GM23338 (cell line): ENCODE data around the gene GDF7. TPM values are rescaled to one million over a fixed set of nuclear protein-coding genes. Genes with fewer than 3 reads are reported as not detected.

Experiments used
- ATAC-seq: fragments of 200-7000 bp; cut with Tn5 transposase; 3 replicates; pipeline ENCODE4 v1.9.1; 2020
- DNase-seq: peaks from one replicate; pipeline ENCODE4 v3.0.0-alpha.2; 2015; ENCODE audit warnings: low spot score
- H2AFZ ChIP-seq: fragments of 200-600 bp; sonication (generic); 2 replicates; pipeline ENCODE4 v1.8.0; 2016; ENCODE audit warnings: antibody characterized with exemption, mild to moderate bottlenecking, moderate library complexity
- H3F3A ChIP-seq: fragments of 200-600 bp; sonication (generic); replicated peaks from 2 replicates; pipeline ENCODE4 v1.8.0; 2017; ENCODE audit warnings: antibody characterized with exemption, mixed run types, low read depth
- H3K27ac ChIP-seq: fragments of 200-600 bp; sonication (generic); 2 replicates; pipeline ENCODE4 v1.6.1; 2016; ENCODE audit warnings: low read depth
- H3K27me3 ChIP-seq: fragments of 200-600 bp; sonication (generic); 2 replicates; pipeline ENCODE4 v1.8.0; 2016; ENCODE audit warnings: mild to moderate bottlenecking, mixed run types, moderate library complexity; ENCODE audit not compliant: insufficient read depth
- H3K36me3 ChIP-seq: fragments of 200-600 bp; sonication (generic); 2 replicates; pipeline ENCODE4 v1.8.0; 2016; ENCODE audit warnings: mild to moderate bottlenecking; ENCODE audit not compliant: insufficient read depth
- H3K4me1 ChIP-seq: fragments of 200-600 bp; sonication (generic); 2 replicates; pipeline ENCODE4 v1.8.0; 2016; ENCODE audit warnings: mild to moderate bottlenecking, moderate library complexity; ENCODE audit not compliant: insufficient read depth
- H3K4me2 ChIP-seq: fragments of 200-600 bp; sonication (generic); 2 replicates; pipeline ENCODE4 v1.7.1; 2017; ENCODE audit warnings: mixed run types
- H3K4me3 ChIP-seq: fragments of 200-600 bp; sonication (generic); 2 replicates; pipeline ENCODE4 v1.6.1; 2016; ENCODE audit warnings: mixed run types
- H3K79me2 ChIP-seq: fragments of 200-600 bp; sonication (generic); replicated peaks from 2 replicates; pipeline ENCODE4 v1.8.0; 2017; ENCODE audit warnings: mild to moderate bottlenecking; ENCODE audit not compliant: insufficient read depth
- H3K9me2 ChIP-seq: fragments of 200-600 bp; sonication (generic); 2 replicates; pipeline ENCODE4 v1.8.0; 2017; ENCODE audit not compliant: insufficient read depth
- H4K20me1 ChIP-seq: fragments of 200-600 bp; sonication (generic); replicated peaks from 2 replicates; pipeline ENCODE4 v1.8.0; 2017; ENCODE audit warnings: mild to moderate bottlenecking; ENCODE audit not compliant: insufficient read depth
- H3K27ac Mint-ChIP-seq: 2 replicates; pipeline ENCODE4 v1.8.0; 2020; ENCODE audit warnings: inconsistent platforms, mild to moderate bottlenecking, moderate library complexity, mixed read lengths
- H3K27me3 Mint-ChIP-seq: 3 replicates; pipeline ENCODE4 v1.8.0; 2022; ENCODE audit warnings: low read depth, mild to moderate bottlenecking, moderate library complexity, mixed read lengths, inconsistent platforms; ENCODE audit not compliant: insufficient read depth, poor library complexity
- H3K36me3 Mint-ChIP-seq: 3 replicates; pipeline ENCODE4 v1.8.0; 2021; ENCODE audit warnings: low read depth, mild to moderate bottlenecking, inconsistent platforms, moderate library complexity, mixed read lengths
- H3K4me1 Mint-ChIP-seq: 3 replicates; pipeline ENCODE4 v1.8.0; 2020; ENCODE audit warnings: mild to moderate bottlenecking, inconsistent platforms, mixed read lengths
- H3K4me3 Mint-ChIP-seq: 3 replicates; pipeline ENCODE4 v1.8.0; 2021; ENCODE audit warnings: moderate library complexity, mild to moderate bottlenecking, inconsistent platforms, mixed read lengths
- H3K9me3 Mint-ChIP-seq: 3 replicates; pipeline ENCODE4 v1.8.0; 2020; ENCODE audit warnings: moderate library complexity, mild to moderate bottlenecking, inconsistent platforms, mixed read lengths
- ETS1 ChIP-seq: IDR thresholded peaks from 2 replicates; pipeline ENCODE4 v1.6.1; 2016; ENCODE audit warnings: antibody characterized with exemption
- EZH2 ChIP-seq: fragments of 200-600 bp; sonication (generic); IDR thresholded peaks from one replicate; pipeline ENCODE4 v1.8.0; 2017; ENCODE audit warnings: antibody characterized with exemption, mild to moderate bottlenecking, low read depth; ENCODE audit not compliant: unreplicated experiment
- JUNB ChIP-seq: IDR thresholded peaks from one replicate; pipeline ENCODE4 v1.6.1; 2016; ENCODE audit warnings: antibody characterized with exemption; ENCODE audit not compliant: unreplicated experiment
- NANOG ChIP-seq: IDR thresholded peaks from 2 replicates; pipeline ENCODE4 v1.6.1; 2016; ENCODE audit warnings: antibody characterized with exemption, borderline replicate concordance
- POLR2AphosphoS5 ChIP-seq: IDR thresholded peaks from 2 replicates; pipeline ENCODE4 v1.6.1; 2016; ENCODE audit warnings: antibody characterized with exemption, low read depth
- REST ChIP-seq: IDR thresholded peaks from one replicate; pipeline ENCODE4 v1.6.1; 2018; ENCODE audit warnings: antibody characterized with exemption; ENCODE audit not compliant: unreplicated experiment
- STAT1 ChIP-seq: IDR thresholded peaks from one replicate; pipeline ENCODE4 v1.6.1; 2016; ENCODE audit warnings: antibody characterized with exemption; ENCODE audit not compliant: unreplicated experiment
- ZNF114 ChIP-seq: fragments of 250-450 bp; sonication (Bioruptor Pico); IDR thresholded peaks from 2 replicates; pipeline ENCODE4 v1.5.0; 2020; ENCODE audit warnings: mild to moderate bottlenecking, moderate library complexity
- ZNF331 ChIP-seq: fragments of 250-450 bp; sonication (Bioruptor Pico); IDR thresholded peaks from 2 replicates; pipeline ENCODE4 v1.5.0; 2020; ENCODE audit warnings: low read depth, mild to moderate bottlenecking, moderate library complexity
- polyA plus RNA-seq: library from polyadenylated mRNA; unstranded; fragments of >200 nt; fragmentation: Nextera tagmentation; extraction: Ambion mirVana; gene quantifications from 2 replicates; pipeline ENCODE4 v1.2.1, GENCODE V29; 2016
- total RNA-seq: library from RNA; depleted of rRNA; stranded (reverse); fragments of >200 nt; shearing (Covaris generic); gene quantifications from 2 replicates; pipeline ENCODE4 v1.2.3, GENCODE V29; 2014
- TF ChIP-seq, protein P1 (sequence below): fragments of 250-450 bp; sonication (Bioruptor Pico); IDR thresholded peaks from 2 replicates; pipeline ENCODE4 v1.5.0; 2020; ENCODE audit warnings: mild to moderate bottlenecking, moderate library complexity

Gene GDF7
- total and polyA plus RNA-seq, 2 experiments from 2014 or later, result 0.19 to 0.52 TPM

- ATAC-seq, result no peak
- DNase-seq, result no peak
- peaks cover 9% of the 10 kb centered on the region for H3K27me3 Mint-ChIP-seq
- no peaks in the 10 kb centered on the region; the same call in 2 of the 3 replicates for H3K9me3 Mint-ChIP-seq
- Histone ChIP-seq H2AFZ (peak overlapping the region; percentile 100), H3F3A (no peaks in the 10 kb centered on the region), H3K4me2 (peak overlapping the region; percentile 94), H3K36me3 (no peaks in the 10 kb centered on the region), H3K79me2 (no peaks in the 10 kb centered on the region), H3K27ac (no peak overlapping the region), H3K4me3 (peak overlapping the region; percentile 81), H4K20me1 (no peaks in the 10 kb centered on the region), H3K4me1 (peaks cover 18% of the 10 kb centered on the region), H3K9me2 (no peaks in the 10 kb centered on the region), H3K27me3 (peaks cover 10% of the 10 kb centered on the region; the same call in 1 of the 2 replicates)
- no peak overlapping the region for H3K27ac Mint-ChIP-seq
- peak overlapping the region; percentile 83 for H3K4me3 Mint-ChIP-seq
- peaks cover 29% of the 10 kb centered on the region for H3K4me1 Mint-ChIP-seq
- no peak for TF ChIP-seq NANOG
- no peak for TF ChIP-seq POLR2AphosphoS5
- TF ChIP-seq ZNF331 (CRISPR knock-in tag), result no peak
- no peaks in the 10 kb centered on the region; the same call in 2 of the 3 replicates for H3K36me3 Mint-ChIP-seq
Measured at GRCh38 chr2:20651731-20652099, 15.2 kb upstream of the GDF7 start.

GRCh38 chr2:20652141-20652540 lies 14.8 kb upstream of the GDF7 start:
- Mint-ChIP-seq H3K9me3 (no peaks in the 10 kb centered on the region; the same call in 2 of the 3 replicates), H3K27me3 (peaks cover 9% of the 10 kb centered on the region), H3K4me3 (peak overlapping the region; percentile 83), H3K36me3 (no peaks in the 10 kb centered on the region; the same call in 2 of the 3 replicates), H3K4me1 (peaks cover 30% of the 10 kb centered on the region), H3K27ac (no peak overlapping the region)
- Histone ChIP-seq H3F3A (no peaks in the 10 kb centered on the region), H4K20me1 (no peaks in the 10 kb centered on the region), H3K4me3 (no peak overlapping the region), H3K4me2 (no peak overlapping the region), H3K9me2 (no peaks in the 10 kb centered on the region), H3K27ac (no peak overlapping the region), H3K4me1 (peaks cover 21% of the 10 kb centered on the region), H2AFZ (peak overlapping the region; percentile 100; the same call in 1 of the 2 replicates), H3K27me3 (peaks cover 10% of the 10 kb centered on the region; the same call in 1 of the 2 replicates), H3K79me2 (no peaks in the 10 kb centered on the region), H3K36me3 (no peaks in the 10 kb centered on the region)
- DNase-seq (no peak), ATAC-seq (no peak)
- TF ChIP-seq ETS1 (no peak), REST (no peak), STAT1 (no peak), EZH2 (no peak), JUNB (no peak), ZNF114 (CRISPR knock-in tag) (no peak)
- TF ChIP-seq, protein P1, sequence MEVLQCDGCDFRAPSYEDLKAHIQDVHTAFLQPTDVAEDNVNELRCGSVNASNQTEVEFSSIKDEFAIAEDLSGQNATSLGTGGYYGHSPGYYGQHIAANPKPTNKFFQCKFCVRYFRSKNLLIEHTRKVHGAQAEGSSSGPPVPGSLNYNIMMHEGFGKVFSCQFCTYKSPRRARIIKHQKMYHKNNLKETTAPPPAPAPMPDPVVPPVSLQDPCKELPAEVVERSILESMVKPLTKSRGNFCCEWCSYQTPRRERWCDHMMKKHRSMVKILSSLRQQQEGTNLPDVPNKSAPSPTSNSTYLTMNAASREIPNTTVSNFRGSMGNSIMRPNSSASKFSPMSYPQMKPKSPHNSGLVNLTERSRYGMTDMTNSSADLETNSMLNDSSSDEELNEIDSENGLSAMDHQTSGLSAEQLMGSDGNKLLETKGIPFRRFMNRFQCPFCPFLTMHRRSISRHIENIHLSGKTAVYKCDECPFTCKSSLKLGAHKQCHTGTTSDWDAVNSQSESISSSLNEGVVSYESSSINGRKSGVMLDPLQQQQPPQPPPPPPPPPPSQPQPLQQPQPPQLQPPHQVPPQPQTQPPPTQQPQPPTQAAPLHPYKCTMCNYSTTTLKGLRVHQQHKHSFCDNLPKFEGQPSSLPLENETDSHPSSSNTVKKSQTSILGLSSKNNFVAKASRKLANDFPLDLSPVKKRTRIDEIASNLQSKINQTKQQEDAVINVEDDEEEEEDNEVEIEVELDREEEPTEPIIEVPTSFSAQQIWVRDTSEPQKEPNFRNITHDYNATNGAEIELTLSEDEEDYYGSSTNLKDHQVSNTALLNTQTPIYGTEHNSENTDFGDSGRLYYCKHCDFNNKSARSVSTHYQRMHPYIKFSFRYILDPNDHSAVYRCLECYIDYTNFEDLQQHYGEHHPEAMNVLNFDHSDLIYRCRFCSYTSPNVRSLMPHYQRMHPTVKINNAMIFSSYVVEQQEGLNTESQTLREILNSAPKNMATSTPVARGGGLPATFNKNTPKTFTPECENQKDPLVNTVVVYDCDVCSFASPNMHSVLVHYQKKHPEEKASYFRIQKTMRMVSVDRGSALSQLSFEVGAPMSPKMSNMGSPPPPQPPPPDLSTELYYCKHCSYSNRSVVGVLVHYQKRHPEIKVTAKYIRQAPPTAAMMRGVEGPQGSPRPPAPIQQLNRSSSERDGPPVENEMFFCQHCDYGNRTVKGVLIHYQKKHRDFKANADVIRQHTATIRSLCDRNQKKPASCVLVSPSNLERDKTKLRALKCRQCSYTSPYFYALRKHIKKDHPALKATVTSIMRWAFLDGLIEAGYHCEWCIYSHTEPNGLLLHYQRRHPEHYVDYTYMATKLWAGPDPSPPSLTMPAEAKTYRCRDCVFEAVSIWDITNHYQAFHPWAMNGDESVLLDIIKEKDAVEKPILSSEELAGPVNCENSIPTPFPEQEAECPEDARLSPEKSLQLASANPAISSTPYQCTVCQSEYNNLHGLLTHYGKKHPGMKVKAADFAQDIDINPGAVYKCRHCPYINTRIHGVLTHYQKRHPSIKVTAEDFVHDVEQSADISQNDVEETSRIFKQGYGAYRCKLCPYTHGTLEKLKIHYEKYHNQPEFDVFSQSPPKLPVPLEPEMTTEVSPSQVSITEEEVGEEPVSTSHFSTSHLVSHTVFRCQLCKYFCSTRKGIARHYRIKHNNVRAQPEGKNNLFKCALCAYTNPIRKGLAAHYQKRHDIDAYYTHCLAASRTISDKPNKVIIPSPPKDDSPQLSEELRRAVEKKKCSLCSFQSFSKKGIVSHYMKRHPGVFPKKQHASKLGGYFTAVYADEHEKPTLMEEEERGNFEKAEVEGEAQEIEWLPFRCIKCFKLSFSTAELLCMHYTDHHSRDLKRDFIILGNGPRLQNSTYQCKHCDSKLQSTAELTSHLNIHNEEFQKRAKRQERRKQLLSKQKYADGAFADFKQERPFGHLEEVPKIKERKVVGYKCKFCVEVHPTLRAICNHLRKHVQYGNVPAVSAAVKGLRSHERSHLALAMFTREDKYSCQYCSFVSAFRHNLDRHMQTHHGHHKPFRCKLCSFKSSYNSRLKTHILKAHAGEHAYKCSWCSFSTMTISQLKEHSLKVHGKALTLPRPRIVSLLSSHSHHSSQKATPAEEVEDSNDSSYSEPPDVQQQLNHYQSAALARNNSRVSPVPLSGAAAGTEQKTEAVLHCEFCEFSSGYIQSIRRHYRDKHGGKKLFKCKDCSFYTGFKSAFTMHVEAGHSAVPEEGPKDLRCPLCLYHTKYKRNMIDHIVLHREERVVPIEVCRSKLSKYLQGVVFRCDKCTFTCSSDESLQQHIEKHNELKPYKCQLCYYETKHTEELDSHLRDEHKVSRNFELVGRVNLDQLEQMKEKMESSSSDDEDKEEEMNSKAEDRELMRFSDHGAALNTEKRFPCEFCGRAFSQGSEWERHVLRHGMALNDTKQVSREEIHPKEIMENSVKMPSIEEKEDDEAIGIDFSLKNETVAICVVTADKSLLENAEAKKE (CRISPR knock-in tag), result no peak
